Measurements from ENCODE around the gene PCSK5.
"Not testable (repeated sequence)": the region's sequence is repeated elsewhere in the genome, so short reads cannot be mapped to it uniquely, and the experiment has no call there.

The PCSK5 gene

DNA sequence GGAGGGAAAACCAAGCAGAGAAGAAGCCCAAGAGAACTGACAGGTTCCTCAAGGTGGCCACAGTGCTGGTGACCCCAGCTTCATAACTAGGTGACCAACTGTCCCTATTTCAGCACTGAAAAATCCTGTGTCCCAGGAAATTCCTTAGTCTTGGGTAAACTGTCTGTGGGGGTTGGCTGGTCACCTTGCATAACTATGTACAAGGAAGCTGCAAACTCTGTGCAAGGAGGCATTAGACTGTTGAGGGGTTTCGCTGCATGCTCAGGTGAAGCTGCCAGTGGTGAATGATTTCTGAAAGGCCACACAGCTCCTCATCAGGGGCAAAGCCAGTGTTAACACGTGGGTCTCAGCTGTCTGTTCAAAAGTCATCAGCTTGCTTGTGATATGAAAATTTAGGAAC lies 36.9 kb downstream of the PCSK5 start:
- no peak for DNase-seq

DNA sequence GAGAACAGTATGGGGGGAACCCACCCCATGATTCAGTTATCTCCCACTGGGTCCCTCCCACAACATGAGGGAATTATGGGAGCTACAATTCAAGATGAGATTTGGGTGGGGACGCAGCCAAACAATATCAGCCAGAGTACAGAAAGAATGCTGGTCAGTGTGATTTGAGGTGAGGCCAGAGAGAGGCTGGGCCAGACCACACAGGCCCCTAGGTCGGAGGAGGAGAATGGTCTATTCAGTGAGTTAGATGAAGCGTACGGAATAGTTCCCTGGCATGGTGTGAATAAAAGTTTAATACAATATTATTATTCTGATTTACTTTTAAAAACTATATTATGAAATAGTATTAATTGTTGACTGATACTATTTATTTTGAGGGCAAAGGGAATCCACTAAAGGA lies 39.7 kb downstream of the PCSK5 start:
- DNase-seq, result no peak

DNA sequence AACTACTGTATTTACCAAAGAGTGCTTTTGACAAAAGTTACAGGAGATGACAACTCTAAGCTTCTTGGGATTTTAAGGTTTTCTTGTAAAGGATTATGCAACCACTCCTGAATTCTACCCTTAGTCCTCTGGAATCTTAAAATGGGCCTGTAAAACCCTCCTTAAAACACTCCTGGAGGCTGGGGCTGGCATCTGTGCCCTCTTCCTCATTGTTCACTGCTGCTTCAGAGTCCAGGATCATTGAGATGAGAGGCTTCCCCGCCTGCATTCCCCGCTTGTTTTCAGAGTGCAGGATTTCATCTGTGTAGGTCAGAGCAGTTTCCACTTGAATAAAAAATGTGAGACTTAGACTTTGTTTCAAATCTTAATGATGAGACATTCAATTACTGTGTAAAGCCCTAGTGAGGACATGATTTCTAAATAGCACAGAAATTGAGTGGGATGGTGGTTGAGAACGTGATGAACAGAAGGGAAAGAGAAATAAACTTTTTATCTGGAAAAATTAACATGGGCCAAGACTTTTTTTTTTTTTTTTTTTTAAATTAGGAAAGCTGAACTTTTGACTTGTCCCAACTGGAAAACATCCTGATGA lies 40.4 kb downstream of the PCSK5 start:
- DNase-seq, result no peak

DNA sequence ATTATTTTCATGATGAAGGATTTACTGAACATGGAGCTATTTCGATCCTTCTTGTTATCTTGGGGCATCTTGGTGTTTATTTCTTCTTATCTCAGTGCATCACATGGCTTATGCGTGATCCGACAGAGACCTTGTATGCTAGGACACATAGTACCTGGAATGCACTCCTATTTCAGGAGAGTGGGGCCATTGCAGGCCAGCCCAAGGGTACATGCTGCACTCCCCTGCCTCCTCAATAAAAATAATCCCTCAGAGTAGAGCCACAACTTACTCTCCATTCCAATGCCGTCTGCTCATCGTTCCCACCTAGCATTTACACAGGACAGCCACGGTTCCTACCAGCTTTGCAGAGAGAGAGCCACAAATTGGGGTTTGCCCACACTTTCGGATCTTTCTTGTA lies 43.5 kb downstream of the PCSK5 start:
- no peak for DNase-seq

DNA sequence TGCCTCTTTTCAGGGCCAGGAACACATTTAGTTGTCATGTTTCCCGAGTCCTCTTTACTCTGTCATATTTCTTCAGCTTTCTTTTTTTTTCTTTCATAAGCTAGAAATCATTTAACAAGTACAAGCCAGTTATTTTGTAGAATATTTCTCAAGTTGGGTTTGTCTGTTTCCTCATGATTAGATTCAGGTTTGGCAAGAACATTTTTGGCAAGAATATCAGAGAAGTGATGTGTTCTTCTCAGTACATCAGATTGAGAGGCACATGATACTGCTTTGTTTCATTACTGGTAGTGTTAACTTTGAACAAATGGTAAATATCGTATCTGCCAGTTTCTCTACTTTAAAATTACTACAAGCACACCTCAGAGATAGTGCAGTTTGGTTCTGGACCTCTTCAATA lies 45.1 kb downstream of the PCSK5 start:
- DNase-seq, result no peak

DNA sequence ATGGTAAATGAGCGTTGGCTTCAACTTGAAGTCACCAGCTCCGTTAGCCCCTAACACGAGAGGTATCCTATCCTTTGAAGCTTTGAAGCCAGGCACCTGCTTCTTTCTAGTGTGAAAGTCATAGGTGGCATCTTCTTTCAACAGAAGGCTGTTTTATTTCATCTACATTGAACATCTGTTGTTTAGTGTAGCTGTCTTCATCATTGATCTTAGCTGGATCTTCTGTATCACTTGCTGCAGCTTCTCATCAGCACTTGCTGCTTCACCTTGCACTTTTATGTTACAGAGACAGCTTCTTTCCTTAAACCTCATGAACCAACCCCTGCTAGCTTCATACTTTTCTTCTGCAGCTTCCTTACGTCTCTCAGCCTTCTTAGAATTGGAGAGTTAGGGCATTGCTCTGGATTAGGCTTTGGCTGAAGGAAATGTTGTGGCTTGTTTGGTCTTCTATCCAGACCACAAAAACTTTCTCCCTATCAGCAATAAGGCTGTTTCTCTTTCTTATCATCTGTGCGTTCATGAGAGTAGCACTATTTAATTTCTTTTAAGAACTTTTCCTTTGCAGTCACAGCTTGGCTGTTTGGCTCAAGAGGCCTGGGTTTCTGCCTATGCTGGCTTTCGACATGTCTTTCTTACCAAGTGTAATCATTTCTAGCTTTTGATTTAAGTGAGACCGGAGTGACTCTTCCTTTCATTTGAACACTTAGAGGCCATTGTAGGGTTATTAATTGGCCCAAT lies 47.2 kb downstream of the PCSK5 start:
- DNase-seq, result no peak

DNA sequence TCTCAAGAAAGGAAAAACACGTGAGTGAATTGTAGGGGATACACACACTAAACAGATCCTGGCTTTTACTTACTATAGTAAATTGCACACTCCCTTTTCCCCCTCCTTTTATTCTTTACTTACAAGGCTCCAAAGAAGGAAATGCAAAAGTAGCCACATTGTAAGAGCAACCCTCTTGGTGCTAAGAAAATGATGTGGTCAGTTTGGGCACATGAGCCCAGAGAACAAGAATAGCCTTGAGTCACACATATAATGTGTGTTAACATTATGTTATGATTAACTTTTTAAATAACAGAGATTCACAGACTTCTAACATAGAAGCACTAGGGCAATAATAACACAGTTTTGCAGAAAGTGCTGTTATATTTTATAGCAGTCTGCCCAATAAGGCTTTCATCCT lies 48.5 kb downstream of the PCSK5 start:
- DNase-seq, result no peak

DNA sequence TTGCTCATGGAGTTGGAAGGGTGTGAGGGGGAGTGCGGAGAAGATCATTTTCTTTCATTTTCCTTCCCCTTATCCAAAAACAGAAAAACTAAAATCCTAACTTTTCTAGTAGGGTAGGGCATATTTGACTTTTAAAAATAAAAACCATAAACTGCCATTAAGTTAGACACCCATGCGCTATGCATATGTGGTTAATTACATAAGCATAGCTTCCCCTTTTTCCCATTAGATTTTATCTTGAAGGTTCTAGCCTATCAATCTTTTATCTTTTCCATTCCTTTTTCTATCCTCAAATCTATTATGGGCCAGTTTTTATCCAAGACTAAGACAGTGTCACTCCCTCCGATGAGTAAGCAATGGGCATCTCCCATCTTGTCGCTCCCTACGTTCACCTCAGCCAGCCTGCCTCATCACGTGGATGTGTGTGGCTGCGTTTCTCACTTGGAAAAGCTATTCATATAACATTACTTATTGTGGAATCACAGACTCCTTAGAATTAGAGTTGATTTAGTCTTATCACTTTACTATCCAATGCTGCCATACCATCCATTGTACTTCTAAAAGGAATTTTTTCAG lies 49.2 kb downstream of the PCSK5 start:
- no peak for DNase-seq

DNA sequence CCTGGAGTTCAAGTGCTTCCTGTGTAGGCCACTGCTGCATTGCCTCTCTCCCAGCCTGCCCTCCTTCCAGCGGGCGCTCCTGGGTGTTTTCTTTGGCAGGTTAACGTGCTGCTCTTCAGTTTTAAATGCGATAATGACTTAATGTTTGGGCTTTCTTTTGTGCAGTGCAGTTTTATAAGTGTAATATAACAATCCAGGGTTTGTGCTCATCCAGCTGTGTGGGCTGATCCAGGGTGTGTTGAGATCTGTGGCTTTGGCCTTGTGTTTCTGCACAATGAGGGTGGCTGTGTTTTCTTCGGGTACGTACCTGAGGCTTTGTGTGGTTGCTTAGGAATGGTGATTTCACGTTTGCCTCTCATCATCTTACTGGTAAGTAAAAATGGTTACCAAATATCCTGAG lies 50.6 kb downstream of the PCSK5 start:
- no peak for DNase-seq

DNA sequence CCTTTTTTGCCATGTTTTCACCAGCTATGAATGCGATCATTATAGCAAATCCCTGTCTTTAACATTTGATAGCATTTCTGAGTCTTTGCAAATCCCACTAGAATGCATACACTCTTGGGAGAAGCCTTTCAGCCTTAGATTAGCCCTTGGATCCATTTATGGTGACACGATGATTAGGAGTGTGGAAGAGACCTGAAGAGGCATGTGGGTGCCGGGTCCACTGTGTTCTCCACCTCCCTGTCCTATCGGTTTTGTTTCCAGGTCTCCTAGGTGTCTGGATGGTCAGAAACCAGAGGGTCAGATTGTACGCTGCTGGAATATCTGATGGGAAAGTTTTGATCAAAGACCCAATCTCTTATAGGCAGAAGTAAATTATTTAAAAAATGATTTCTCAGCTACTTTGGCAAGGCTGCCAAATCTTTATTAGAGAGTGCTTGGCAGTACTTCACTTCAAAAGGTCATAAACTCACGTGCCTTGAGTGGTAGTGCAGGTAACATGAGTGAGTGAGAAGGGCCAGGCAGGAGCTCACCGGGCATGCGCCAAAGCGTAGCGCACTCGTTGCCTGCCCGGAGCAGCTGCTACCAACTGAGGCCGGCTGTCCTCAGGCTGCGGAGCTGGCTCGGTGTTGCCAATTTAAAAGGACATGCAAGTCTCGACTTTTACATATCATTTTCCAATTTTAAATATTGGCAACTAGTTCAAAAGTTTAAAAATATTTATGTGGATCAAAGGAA lies 51.3 kb downstream of the PCSK5 start:
- DNase-seq, result no peak

DNA sequence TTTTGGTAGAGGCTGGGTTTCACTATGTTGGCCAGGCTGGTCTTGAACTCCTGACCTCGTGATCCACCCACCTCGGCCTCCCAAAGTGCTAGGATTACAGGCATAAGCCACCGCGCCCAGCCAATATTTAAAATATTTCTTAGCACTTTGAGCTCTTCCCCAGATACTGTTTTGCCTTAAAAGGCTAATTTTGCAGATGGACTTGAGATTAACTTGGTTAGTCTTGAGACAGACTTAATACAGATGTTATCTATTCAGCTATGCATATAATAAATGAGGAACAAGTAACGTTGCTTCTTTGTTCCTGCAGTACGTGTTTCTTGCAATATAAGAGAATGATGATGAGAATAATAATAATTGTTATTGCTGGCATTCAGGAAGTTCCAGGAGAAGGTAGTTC lies 56.3 kb downstream of the PCSK5 start:
- DNase-seq, result no peak

DNA sequence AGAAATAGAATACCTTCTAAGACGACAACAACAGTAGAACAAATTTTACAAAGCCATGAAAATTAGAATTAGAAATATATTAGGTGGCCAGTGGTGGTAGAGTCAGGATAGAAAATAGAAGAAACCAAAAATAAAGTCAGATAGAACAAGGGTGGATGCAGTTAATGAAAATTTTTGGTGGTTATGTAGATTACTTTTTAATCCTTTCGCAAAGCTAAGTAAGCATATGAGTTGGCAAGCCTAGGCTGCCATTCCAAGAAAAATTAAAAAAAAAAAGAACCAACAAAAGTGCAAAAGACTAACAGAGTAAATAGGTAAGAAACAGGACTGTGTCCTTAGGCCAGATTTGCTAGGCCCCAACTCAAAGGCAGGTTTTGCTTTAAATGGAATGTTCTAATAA lies 56.8 kb downstream of the PCSK5 start:
- no peak for DNase-seq

DNA sequence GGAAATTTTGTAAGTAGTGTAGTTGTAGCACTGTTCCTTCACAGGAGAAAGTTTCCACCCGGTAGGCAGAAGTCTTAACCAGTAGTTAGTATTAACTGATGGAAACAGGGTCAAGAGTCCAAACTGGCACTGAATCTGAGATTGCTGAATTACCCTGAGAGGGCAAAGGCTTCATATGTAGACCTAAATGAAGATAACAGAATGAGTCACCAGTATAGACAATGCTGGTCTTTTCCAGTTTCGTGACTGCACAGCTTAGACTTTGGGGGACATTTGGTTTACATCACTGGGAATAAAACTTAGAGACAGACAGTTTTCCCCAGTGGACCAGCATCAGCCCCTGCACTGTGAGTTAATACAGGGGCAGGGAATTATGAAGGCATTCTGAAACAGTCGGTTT lies 60.5 kb downstream of the PCSK5 start:
- no peak for DNase-seq

DNA sequence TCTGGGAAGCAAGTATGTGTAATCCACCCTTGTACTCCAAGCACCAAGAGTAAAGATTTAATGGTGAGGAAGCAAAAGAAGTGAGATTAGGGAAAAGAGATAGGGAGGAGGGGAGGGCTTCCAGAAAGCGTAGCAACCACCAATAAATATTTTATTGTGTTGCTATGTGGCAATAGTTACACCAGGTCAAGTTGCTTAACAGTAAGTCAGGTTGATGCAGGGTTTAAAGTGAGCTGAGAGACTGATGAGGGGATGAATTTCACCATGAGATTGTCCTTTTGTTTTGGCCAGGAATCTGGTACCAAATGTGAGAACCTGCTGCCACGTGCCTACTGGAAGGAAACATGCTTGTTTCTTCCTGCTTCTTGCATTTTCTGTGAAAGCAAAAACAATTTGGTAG lies 62.7 kb downstream of the PCSK5 start:
- DNase-seq, result no peak

DNA sequence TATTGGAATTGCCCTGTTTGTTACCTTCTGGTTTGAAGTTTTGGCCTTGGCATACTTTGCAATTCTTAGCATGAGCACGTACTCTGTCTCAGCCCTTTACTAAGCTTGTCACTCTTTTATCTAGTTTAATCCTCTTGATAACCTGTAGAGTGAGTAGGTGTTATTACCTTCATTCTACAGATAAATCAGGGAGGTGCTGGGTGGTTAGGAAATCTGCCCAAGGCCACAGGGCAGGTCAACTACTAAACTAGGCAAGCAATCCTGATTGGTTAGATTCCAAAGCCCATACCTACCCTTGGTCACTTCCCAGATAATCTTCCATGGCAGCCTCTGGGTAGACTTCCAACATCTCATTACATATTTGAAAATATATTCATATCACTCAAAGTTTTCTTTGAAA lies 65.7 kb downstream of the PCSK5 start:
- DNase-seq, result no peak

DNA sequence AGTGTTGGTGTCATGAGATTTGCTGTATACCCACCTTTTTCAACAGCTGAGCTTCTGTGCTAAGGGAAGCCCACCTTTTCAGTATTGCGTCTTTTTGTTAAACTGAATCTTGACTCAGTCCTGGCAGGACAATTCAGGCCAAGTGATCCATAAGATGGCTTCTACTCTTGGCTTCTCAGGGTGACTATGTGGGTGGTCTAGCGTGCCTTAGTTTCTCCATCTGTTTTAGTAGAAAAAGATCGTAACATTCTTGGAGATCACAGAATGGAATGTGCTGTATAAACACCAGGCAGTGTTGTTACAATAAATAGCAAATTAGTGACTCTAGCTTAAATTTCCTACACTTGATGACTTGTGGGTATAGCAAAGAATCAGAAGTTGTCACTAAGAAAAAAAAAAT lies 66.6 kb downstream of the PCSK5 start:
- no peak for DNase-seq

DNA sequence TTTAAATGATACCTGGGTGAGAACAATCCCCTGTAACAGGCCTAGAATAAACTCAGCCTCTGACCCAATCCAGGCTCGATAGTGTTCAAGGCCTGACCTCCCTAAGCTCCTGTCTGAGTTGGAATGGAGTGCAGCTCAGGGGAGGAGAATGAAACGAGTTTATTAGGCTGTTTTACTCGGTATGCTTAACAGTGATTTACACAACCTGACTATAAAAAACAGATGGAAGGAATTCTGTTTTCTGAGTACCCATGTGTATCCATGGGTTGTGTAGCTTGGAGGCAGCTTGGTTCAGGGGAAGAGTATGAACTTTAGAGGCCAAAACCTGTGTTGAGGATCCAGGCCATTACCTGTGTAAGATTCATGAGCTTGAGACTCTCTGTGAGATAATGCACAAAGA lies 67.8 kb downstream of the PCSK5 start:
- DNase-seq, result no peak

DNA sequence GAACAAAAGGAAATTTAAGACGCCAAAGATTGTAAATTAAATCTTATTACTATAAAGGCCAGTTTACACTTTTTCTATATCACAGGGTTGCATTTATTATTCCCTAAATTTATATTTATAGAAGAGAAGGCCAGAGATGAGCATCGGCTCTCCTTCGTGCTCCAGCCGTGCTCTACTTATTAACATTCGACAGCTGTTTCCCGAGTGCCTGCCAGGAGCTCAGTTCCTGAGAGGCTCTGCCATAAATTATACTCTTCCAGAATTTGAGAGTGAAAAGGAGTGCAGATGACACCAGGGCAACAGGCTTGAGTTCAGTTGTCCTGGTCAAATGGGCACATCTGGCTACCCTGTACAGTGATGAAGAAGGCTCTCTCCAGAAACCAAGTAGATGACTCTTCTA lies 70.1 kb downstream of the PCSK5 start:
- DNase-seq, result no peak

DNA sequence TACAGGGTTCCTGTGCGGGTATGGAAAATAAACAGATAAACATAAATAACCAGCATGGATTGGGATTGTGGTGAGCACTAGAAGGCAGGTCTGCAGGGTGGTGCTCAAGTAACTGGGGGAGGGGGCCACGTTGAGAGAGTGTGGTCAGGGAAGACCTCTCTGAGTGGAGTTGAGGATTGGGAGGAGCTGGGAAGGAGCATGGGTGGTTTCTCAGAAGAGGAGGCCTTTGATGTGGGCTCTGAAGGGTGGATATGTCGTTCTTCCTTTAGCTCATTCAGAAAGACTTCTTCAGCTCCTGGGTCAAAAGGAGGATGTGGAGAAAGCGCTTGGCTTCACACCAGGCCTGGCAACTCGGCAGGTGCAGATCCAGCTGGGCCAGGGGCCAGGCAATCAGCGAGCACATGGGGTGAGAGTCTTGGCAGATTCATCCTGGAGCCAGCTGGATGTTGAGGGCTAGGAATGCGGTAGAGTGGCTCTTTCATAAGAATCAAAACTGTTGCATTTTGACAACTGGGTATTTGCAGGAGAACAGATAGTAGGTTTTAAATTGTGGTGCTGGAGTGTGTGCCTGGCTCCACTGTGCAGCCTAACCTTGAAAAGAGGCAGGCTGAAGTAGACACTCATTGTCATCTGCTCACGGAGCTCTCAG lies 71.7 kb downstream of the PCSK5 start:
- no peak for DNase-seq

DNA sequence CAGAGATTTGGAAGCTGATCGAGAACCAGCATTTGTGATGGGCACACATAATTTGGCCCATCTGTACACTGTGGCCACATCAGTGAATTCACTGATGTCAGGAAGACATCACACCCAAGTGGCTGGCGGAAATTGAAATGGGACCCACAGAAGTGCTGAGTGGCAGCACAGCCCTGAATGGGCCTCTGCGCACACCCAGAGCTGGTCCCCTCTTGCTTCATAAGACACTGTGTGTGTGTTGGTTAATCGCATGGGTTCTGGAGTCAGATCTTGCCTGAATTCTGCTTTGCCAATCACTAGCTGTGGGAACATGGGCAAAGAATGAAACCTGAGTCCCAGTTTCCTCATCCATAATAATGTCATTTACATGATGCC lies 72.2 kb downstream of the PCSK5 start:
- DNase-seq, result no peak

DNA sequence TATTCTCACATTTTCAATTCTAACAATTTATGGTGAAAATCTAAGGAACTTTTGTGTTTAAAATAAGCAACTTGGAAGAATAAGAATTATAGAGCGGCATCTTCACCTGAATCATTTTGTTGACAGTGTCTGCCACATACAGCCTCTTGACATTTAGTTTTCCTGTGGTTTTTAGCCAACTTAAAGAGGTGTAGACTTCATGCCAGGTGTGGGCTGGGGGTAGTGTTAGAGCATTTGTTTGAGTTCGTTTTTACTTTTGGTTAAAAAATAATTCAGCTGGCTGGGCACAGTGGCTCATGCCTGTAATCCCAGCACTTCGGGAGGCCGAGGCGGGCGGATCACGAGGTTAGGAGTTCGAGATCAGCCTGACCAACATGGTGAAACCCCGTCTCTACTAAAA lies 72.8 kb downstream of the PCSK5 start:
- DNase-seq, result not testable (repeated sequence)

DNA sequence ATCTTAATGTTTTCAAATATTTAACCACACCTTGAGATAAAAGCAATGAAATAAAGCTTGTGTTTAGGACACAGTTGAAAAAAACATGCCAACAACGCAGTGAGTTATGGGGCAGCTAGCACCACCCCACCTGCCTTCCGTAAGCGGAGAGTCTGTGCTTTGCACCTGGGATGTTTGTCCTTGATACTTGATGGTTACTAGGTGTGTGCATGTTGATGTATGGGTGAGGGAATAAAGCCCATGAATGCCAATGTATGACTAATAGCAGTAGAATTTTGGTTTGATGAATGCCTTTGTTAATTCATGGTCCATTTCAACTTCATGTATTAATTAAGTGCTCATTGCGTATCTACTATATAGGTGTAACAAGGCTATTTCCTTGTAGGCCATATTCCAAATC lies 74.0 kb downstream of the PCSK5 start:
- DNase-seq, result no peak

DNA sequence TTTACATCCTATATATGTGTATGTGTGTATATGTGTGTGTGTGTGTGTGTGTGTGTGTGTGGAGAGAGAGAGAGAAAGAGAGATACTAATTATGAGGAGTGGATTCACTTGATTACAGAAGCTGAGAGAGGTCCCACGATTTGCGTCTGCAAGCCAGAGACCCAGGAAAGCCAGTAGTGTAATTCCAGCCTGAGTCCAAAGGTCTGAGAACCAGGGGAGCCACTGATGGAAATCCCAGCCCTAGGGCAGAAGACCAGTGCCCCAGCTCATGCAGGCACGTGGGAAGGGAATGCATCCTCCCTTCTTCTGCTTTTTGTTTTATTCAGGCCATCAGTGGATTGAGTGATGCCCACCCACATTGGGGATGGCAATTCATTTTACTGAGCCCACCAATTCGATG lies 74.8 kb downstream of the PCSK5 start:
- no peak for DNase-seq

DNA sequence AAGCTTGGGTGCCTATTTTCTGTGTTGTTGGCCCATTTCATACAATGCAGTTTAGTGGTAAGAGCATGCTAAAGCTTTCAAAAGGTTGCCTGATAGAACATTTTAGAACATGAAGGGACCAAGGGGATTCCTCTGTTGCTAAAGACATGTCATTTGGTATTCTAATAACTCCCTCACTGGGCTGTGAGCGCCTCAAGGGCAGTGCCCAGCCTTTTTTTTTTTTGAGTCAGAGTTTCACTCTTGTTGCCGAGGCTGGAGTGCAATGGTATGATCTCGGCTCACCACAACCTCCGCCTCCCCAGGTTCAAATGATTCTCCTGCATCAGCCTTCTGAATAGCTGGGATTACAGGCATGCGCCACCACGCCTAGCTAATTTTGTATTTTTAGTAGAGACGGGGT lies 77.1 kb downstream of the PCSK5 start:
- no peak for DNase-seq
